Urothelium cell line (cell line): ENCODE results near the gene MLLT3.

Experiments
- DNase-seq: peaks from one replicate; pipeline ENCODE4 v3.0.0; 2011; ENCODE audit warnings: low spot score, mixed read lengths
- FAIRE-seq: peaks from 2 replicates; lab custom pipeline; 2011; peaks lifted over from hg19 to GRCh38; lab: Jason Lieb, UNC

Gene MLLT3

DNA sequence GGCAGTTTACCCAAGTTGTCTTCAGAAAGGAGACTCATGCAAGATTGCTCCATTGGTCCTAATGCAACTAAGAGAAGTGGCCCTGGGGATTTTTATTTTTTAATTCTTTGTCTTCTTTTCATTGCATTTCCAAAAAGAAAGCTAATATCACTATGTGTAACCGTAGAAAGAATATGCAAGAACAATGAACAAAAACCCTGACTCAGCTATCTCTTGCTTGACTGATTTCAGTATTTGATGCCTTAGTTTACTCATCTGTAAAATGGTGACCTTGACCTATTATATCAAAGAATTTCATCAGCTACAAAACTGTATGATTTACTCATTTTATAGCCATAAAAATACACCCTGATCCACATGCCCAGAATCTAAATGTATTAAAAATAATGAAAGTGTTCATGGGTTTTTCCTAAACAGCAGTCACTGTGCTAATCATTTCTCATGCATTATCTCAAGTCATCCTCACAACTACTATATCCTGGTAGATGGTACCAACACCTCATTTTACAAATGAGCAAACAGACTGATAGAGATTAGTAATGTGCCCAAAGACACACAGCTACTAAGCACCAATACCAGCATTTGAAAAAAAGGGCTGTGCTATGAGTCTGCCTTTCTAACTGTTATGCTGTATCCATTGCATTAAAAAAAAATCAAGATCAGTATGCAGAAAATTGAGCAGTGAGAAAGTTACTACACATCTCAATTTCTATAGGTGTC is 185.7 kb downstream of the MLLT3 start:
- no peak for DNase-seq
- no peak for FAIRE-seq

DNA sequence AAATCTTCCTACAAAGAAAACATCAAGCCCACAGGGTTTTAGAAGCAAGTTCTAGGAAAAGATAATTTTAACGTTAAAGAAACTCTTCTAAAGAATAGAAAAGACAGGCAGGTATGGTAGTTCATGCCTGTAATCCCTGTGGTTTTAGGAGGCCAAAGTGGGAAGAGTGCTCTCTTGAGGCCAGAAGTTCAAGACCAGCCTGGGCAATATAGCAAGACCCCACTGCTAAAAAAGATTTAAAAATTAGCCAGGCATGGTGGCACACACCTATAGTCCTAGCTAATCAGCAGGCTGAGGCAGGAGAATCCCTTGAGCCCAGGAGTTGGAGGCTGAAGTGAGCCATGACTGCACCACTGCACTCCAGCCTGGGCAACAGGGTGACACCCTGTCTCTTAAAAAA is 193.3 kb downstream of the MLLT3 start:
- FAIRE-seq = no peak

DNA sequence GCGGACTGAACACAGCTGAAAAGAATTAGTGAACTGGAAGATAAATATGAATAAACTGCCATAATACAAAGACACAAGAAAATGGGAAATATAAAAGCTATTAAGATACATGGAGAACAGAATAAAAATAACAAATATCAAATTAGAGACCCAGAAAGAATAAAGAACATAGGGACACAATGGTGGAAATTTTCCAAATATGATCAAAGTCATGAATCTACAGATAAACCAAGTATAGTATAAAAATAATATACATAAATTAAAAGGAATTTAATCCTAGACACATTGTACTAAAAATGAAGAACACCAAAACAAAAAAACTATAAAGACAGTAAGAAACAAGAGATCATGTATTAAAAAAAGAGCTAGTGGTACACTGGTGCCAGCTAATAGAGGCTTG is 194.9 kb downstream of the MLLT3 start:
- DNase-seq = no peak

More for the DNA sequence above, 193.3 kb downstream of the MLLT3 start:
- no peak for DNase-seq

DNA sequence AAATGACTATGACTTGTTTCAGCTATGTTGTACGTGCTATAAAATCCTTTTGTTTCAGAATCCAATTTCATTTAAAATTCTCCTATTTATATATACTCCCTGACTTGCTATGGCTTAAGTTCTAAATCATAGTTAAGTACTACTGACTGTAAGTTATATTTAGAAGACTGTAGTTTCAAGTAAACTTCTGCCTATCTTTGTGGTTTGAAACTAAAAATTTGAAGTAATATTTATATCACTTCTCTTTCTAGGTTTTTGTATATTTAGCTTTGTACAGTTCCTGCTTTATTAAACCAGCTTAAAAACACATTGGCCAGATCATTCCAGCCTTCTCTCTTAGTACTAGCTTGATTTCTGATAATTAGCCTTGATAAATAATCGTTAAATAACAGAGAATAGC is 196.3 kb downstream of the MLLT3 start:
- FAIRE-seq = no peak
- DNase-seq = no peak

More for the DNA sequence above, 194.9 kb downstream of the MLLT3 start:
- FAIRE-seq = no peak

DNA sequence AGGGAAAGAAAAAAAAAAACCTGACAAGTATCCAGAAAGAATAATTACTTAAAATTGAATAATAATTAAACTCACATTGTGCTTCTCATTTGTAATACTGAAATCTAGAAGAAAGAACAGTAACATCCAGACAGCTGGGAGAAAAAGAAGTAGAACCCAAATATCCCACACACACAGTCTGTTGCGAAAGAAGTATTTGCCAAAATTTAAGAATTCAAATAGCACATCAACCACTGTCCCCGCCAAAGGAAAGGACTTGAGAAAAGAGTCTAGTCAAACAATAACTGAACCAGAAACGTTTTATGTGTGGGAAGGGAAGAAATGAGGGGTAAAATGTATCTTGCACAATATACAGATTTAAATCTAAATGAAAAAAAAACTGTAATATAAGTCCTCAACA is 202.8 kb downstream of the MLLT3 start:
- DNase-seq (no peak), FAIRE-seq (no peak)

DNA sequence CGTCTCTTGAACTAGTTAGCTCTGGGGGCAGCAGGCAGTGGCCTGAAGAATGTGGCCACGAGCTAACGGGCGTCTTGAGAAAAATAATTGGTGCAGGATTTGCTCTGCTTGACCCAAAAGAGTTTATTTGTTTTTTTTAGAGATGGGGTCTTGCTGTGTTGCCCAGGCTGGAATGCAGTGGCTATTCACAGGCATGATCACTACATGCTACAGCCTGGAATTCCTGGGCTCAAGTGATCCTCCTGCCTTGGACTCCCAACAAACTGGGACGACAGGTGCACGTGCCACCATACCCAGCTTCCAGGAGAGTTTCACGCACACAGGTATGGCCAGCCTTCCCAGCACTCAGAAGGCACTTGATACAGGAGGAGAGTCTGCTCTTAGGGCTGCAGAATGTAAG is 203.8 kb downstream of the MLLT3 start:
- no peak for FAIRE-seq
- DNase-seq = no peak

DNA sequence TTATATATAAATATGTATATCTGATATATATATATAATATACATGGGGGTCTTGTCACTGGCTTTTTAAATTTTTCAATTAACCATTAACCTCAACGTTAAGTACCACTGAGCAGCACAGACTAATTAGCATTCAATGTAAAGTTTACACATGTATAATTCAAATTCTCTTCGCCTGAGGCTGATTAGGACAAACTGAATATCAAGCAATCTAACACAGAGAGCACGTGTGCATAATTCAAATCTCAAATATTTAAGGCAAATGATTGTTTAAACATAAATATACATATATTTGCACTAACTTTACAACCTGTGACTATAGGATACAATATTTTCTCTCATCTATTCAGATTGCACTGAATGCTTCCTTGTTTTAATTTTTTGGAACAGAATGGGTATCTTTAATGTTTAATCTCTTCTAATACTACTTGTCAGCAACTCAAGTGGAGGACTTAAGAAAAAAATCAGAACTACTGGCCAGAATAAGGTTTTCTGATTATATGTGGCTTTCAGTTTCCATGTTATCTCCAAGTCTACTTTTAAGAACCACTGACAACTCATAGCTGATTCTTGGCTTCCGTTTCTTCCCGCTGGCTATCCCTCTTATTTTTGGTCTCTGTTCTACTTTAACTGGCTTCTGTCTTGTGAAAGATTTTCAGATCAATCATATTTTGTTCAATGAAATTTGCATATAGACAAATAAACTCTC is 204.8 kb downstream of the MLLT3 start:
- FAIRE-seq = no peak
- no peak for DNase-seq

DNA sequence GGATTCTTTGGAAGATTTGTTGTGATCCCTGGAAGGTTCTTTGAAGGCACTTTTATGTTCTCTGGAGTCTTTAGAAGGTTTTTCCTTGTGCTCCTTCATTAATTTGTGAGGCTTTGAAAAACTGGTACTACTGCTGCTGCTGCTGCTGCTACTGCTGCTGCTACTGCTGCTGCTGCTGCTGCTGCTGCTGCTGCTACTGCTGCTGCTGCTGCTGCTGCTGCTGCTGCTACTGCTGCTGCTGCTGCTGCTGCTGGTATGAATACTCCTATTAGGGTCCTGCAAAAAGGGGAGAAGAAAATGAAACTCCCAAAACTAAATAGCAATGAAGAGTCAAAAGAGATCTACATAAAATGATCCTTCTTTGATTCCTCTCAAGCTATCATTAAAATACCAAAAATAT is 208.1 kb downstream of the MLLT3 start:
- DNase-seq (no peak), FAIRE-seq (no peak)

DNA sequence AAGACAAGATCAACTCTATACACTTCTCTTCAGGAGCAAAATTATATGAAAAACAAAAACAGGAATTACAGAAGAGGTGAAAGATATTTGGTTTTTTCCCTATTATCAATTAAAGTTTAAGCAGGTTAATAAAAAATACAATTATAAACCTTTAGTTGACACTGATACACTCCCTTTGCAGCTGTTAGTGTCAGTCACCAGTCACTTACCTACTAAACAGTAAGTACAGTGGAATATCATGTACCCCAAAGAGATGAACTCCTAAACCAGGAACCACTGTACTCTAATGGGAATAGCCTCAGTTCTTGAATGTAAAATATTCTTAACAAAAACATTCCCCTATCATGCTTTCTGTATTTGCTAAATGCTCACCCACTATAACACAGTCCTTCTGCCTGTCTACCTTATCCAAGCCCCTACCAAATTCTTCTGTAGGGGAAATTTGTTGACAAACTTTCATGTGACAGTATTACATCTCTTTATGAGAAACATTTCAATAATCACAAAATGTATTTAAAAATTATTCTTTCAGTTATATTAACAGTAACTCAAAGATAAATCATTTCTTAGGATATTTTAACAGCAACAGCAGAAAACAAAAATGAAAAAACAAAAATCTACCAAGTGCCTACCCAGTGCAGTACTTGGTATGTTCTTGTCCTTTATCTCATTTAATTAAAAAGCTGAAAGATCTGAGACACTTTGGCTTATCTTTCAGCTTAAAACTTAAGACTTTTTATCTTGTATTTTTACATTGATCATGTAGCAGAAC is 212.8 kb downstream of the MLLT3 start:
- no peak for FAIRE-seq
- DNase-seq = no peak

DNA sequence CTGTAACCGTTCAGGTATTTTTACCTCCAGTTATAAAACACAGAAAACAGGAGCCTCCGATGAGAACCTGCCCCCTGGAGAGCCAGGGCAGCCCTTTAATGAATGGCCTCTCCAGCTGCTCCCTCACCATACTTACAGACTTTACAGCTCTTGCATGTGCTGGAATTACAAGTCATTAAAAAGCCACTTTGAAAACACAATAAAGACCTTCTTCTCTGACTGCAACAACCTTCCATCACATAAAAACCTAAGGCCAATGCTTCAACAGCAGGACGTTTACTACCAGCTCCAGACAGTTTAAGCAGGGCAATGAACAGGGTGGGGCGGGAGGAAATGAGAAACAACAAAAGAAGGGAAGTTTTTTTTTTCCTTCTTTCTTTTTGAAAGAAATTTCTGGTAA is 213.8 kb downstream of the MLLT3 start:
- FAIRE-seq (no peak), DNase-seq (no peak)

DNA sequence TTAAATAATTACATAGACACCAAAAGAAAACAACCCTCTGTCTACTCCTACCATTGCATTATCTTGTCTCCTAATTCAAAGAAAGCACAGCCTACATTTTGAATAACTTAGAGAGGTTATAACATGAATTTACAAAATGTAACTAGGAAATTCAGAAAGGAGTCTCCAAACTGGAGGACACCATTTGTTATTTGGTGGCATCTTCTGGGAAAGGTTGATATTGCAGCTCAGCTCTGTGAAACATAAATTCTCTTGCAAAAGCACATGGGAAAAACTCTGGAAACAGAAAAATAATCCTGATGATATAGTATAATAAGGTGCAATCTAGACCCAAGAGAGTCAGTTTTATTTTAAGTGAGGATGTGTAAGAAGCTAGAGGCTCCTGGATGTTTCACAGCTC is 215.3 kb downstream of the MLLT3 start:
- DNase-seq (no peak), FAIRE-seq (no peak)

DNA sequence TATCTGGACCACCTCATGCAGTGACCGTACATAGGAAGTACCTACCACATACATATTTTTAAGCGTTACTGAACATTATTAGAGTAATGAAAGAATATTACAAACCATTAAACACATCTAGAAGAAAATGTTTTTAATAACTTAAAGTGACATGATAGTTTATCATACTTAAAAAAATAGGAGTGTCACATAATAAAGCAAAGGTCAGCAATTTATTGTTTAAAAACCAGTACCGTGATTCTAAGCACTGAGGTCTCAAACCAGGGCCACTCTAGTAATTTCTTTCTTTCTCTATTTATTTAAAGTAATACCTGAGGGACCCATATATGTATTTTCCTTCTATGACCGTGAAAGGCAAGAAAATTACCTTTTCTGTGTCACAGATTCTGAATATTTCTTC is 216.0 kb downstream of the MLLT3 start:
- FAIRE-seq (no peak), DNase-seq (no peak)

DNA sequence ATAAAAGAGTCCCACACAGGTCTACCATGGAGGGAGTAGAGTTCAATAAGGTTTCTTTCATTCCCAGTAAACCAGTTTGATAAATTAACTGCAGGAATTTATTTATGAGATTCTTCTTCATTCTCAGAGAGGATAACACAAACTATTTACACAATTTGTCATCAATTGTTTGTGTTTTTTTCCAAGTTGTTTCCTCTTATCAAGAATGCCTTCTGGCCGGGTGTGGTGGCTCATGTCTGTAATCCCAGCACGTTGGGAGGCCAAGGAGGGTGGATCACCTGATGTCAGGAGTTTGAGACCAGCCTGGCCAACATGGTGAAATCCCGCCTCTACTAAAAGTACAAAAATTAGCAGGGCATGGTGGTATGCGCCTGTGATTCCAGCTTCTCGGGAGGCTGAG is 216.7 kb downstream of the MLLT3 start:
- DNase-seq = no peak
- FAIRE-seq = no peak

DNA sequence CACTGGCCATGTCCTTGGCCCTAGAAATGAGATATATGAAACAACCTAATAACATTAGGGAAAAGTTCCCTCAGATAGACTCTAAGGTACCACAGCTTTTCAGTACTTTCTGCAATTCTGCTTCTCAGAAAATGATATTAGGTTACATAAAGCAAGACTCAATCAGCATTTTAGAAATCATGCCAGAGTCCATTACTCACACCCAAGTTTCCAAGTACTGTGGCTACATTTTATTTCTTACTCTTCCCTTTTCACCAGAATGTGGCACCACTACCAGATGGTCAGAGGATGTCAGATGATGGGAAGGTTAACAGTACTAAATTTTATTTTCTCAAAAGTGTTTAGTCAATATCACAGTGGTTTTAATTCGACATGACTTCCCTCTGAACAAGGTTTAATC is 217.2 kb downstream of the MLLT3 start:
- FAIRE-seq (no peak), DNase-seq (no peak)

DNA sequence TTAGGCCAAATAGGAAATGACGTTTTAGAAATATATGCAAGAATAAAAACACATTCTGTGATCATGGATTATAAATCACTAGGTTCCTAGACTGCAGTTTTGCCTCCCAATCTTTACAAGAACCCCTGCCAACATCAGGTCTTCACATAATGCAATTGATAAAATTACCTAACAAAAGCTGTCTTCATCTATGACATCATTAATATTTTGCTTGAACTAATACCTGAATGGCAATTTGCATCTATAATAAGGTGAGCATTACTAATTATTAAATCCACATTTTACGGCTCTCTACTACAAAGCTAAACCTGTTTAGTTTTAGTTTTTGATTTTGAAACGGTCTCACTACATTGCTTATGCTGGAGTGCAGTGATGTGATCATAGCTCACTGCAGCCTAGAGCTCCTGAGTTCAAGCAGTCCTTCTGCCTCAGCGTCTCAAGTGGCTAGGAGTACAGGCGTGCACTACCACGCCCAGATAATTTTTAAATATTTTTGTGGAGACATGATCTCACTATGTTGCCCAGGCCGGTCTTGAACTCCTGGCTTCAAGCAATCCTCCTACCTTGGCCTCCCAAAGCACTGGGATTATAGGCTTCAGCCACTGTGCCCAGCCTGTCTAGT is 218.0 kb downstream of the MLLT3 start:
- DNase-seq = no peak
- FAIRE-seq = no peak

DNA sequence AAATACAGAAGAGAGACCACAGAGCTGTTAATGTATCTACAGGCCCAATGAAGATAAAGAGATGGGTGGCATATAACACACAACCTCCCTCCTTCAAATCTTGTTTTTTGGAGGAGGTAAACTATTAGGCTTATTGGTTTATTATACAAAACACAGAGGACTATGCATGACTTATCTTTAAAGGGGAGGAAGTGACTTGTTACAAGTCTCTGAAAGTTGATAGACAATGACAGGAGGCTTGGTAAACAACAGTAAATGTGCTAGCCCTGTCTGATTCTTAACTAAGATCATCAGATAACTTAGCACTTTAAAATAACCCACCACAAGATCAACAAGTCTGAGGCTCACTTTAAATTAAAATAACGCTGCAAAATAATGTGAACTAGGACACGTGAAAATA is 219.0 kb downstream of the MLLT3 start:
- FAIRE-seq (no peak), DNase-seq (no peak)

DNA sequence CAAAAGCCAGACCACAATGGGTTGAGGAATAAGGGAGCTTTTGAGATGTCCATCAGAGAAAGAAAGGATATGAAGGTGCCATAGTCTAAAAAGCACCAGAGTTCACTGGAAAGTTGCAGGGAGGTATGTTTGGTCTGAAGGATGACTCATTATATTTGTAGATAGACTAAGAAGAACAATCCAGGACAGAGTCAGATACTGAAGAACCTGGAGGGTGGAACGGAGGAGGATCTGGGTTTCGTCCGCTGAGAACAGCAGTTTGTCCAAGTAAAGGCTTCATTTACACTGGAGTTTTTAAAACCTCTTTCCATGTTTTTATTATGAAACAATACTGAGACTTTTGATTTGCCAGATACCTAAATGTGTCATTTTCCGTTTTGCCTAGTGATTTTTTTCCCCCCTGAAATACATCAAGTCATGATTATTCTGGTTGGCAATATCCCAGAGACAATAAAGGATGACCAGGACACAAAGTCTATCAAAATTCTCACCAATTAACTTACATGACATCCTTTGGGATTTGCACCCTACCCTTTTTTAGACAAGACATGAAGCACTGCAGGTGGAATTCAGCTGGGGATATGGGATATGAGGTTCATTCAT is 219.9 kb downstream of the MLLT3 start:
- DNase-seq (no peak), FAIRE-seq (no peak)

DNA sequence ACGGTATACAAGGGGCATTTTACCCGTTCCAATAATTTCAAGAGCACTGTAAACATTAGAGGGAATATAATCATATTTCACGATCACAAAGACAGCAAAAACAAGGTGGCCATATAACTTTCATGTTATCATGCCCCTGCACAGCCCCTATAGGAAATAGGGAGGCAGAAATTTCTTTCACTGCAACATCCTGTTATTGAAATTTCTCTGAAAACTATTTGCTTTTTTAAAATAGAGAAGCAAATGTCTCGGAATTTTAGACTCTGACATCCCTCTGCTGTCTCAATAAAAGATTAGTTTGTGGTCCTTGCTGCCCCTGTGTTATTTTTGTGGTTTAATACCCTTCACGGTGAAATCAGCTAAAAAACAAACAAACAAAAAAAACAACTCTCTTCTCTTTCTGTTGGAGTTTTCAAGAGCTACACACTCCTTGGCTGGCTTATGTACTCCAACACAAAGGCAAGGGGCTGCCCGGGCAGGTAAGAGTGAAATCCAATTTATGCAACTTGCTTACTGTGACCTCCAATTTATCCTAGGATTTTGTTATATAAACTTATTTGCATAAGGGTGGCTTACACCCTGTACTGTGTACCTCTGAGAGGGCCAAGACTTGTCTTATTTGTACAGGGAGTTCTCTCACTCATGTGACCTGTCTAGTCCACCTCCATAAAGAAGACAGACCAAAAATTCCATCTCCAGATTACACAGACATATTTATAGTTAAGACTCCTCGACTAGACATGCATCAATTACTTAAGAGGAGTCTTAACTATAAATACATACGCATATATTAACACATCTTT is 223.6 kb downstream of the MLLT3 start:
- DNase-seq = no peak
- FAIRE-seq = no peak

DNA sequence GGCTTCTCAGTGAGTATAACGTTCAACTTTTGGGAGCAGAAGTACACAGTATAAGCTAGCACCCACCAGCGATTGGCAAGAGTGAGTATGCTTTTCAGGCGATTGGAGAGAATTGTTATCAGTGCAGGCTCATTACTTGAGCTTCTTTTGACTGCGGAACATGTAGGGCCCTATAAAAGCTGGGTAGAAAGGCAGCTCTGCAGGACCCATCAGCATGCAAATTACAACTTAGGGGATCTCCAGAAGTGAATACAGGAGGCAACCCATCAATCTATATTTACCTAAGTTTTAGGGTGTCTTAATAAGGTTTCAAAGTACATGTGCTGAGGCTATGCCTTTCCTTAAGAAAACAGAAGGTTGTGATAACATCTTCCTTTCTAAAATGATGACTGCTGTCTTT is 225.0 kb downstream of the MLLT3 start:
- FAIRE-seq = no peak
- no peak for DNase-seq

DNA sequence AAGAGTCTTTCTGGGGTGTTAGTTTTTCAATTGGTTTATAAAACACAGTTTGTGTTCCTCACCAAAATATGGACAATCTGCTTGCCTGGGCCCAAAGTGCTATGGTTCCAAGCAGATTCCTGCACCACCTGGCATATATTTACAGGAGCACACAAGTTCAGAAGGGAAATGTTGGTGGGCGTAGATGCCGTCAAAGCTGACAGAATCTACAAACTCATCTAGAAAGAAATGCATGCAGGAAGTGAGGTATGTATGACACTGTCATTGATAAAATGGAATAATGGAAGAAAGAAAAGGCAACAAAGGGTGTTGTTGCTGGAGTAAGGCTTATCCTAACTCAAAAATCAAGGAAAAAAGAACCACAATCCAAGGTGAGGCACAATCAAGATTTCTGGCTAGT is 225.8 kb downstream of the MLLT3 start:
- DNase-seq (no peak), FAIRE-seq (no peak)
